GM23248 (cell line): ENCODE data around the gene C10orf90.

Experiments used
- EZH2 ChIP-seq: fragments of 200-600 bp; sonication (generic); IDR thresholded peaks from 2 replicates; pipeline ENCODE4 v1.6.1; 2018; ENCODE audit warnings: antibody characterized with exemption, mild to moderate bottlenecking; ENCODE audit not compliant: insufficient read depth, poor library complexity, severe bottlenecking
- EZH2phosphoT487 ChIP-seq: fragments of 200-600 bp; sonication (generic); IDR thresholded peaks from 2 replicates; pipeline ENCODE4 v1.6.1; 2018; ENCODE audit warnings: antibody characterized with exemption, moderate library complexity, mild to moderate bottlenecking, low read depth; ENCODE audit not compliant: insufficient read depth

- TF ChIP-seq EZH2phosphoT487 (no peak), EZH2 (no peak)
Observed at GRCh38 chr10:126465771-126466170, 204.7 kb downstream of the C10orf90 start.
